Measurements from ENCODE around the gene GRK6. TPM values are rescaled to one million over a fixed set of nuclear protein-coding genes. Genes with fewer than 3 reads are reported as not detected.

The GRK6 gene
- total RNA-seq, 2 experiments from 2014 or later, result 186 to 192 TPM

GRCh38 chr5:177456976-177457851, 30.7 kb downstream of the GRK6 start:
- DNase-seq (peak in 6 of 14 experiments; percentile 28 to 91 (median 50)), ATAC-seq (ENCODE audit: poor library complexity) (peak; percentile 12)
- H3K27ac Mint-ChIP-seq, result peak overlapping the region; percentile 70
- intact Hi-C loops (cut with DNase I, micrococcal nuclease), result loop anchor here (1.0 to 5.0 kb wide), 7 partner anchors 40 to 146 kb away; partner anchors contain the start of genes MXD3 (in 1 of the 2) and PDLIM7 (in 1 of the 2)
- H3K4me1 Mint-ChIP-seq (ENCODE audit: low read depth), result peaks cover 30% of the 10 kb centered on the region
- TF ChIP-seq CTCF (IDR thresholded peaks at IDR 0.05), result no peak
- peaks cover 8% of the 10 kb centered on the region for H3K36me3 Mint-ChIP-seq (ENCODE audit: low read depth)
- CTCF ChIA-PET, result interaction anchor here (0.8 to 16.6 kb wide), 11 partner anchors 8 to 148 kb away, joined by 3 to 352 read pairs (median 4); partner anchors contain the start of genes F12, GRK6, PDLIM7 and PFN3
- H3K36me3 ChIP-seq (ENCODE audit: insufficient read depth, low read length), result no peaks in the 10 kb centered on the region
- POLR2A ChIA-PET, result interaction anchor here (1.0 to 6.0 kb wide), 5 partner anchors 28 to 67 kb away, joined by 3 to 204 read pairs (median 4); partner anchors contain the start of genes GRK6 and PDLIM7
- no peaks in the 10 kb centered on the region for H3K9me3 Mint-ChIP-seq
- H3K27me3 ChIP-seq (ENCODE audit: control insufficient read depth in 1 of 2, insufficient read depth in 2 of 2, low read length in 2 of 2), result no peaks in the 10 kb centered on the region
- peaks cover 52% of the 10 kb centered on the region for H3K4me1 ChIP-seq (ENCODE audit: insufficient read depth, low read length)
- peak overlapping the region; percentile 85 for H3K4me3 Mint-ChIP-seq
- no peaks in the 10 kb centered on the region for H3K27me3 Mint-ChIP-seq
- H3K4me3 ChIP-seq (ENCODE audit: low read length), result no peak overlapping the region
- H3K27ac ChIP-seq (ENCODE audit: low read depth in 1 of 2, low read length in 2 of 2), result no peak overlapping the region
- no peaks in the 10 kb centered on the region for H3K9me3 ChIP-seq (ENCODE audit: control insufficient read depth in 1 of 2, insufficient read depth in 1 of 2, low read length in 2 of 2)

- POLR2A ChIA-PET, result interaction anchor here (1.1 to 1.2 kb wide), 2 partner anchors 39 to 68 kb away, joined by 3 to 4 read pairs; partner anchors contain the start of gene PDLIM7
Observed at GRCh38 chr5:177457852-177458681, 31.6 kb downstream of the GRK6 start.

More at GRCh38 chr5:177457852-177458681, 31.6 kb downstream of the GRK6 start:
- Mint-ChIP-seq H3K9me3 (no peaks in the 10 kb centered on the region), H3K36me3 (ENCODE audit: low read depth) (peaks cover 8% of the 10 kb centered on the region), H3K4me3 (no peak overlapping the region), H3K27me3 (no peaks in the 10 kb centered on the region), H3K27ac (no peak overlapping the region), H3K4me1 (ENCODE audit: low read depth) (peaks cover 22% of the 10 kb centered on the region)
- Histone ChIP-seq H3K36me3 (ENCODE audit: insufficient read depth, low read length) (no peaks in the 10 kb centered on the region), H3K9me3 (ENCODE audit: control insufficient read depth in 1 of 2, insufficient read depth in 1 of 2, low read length in 2 of 2) (no peaks in the 10 kb centered on the region), H3K4me3 (ENCODE audit: low read length) (no peak overlapping the region), H3K4me1 (ENCODE audit: insufficient read depth, low read length) (peaks cover 49% of the 10 kb centered on the region), H3K27ac (ENCODE audit: low read depth in 1 of 2, low read length in 2 of 2) (no peak overlapping the region), H3K27me3 (ENCODE audit: control insufficient read depth in 1 of 2, insufficient read depth in 2 of 2, low read length in 2 of 2) (no peaks in the 10 kb centered on the region)
- TF ChIP-seq CTCF (IDR thresholded peaks at IDR 0.05), result no peak
- intact Hi-C loops (cut with DNase I, micrococcal nuclease), result loop anchor here (1.0 to 5.0 kb wide), 4 partner anchors 39 to 147 kb away; partner anchors contain the start of genes MXD3 (in 1 of the 2) and PDLIM7 (in 1 of the 2)
- peak in 1 of 14 experiments; percentile 44 for DNase-seq
- no peak for ATAC-seq (ENCODE audit: poor library complexity)
- CTCF ChIA-PET, result interaction anchor here (1.0 to 16.6 kb wide), 7 partner anchors 7 to 149 kb away, joined by 3 to 352 read pairs (median 4); partner anchors contain the start of genes F12, GRK6 and PFN3

All from CD4-positive, alpha-beta T cell (primary cell).